Stimulated activated CD8-positive, alpha-beta memory T cell treated with anti-CD3 and anti-CD28 coated beads, Interleukin-15, amount 100 ng/mL, for 24 hours (primary cell): ENCODE results near the gene ENTPD2.
"Not testable (repeated sequence)": the region's sequence is repeated elsewhere in the genome, so short reads cannot be mapped to it uniquely, and the experiment has no call there.

Experiments
- DNase-seq: peaks from one replicate; pipeline ENCODE4 v3.0.0-alpha.2; 2020; ENCODE audit warnings: low read depth

Gene ENTPD2

GRCh38 chr9:137045294-137046087 lies 8.4 kb downstream of the ENTPD2 start:
- no peak for DNase-seq

DNA sequence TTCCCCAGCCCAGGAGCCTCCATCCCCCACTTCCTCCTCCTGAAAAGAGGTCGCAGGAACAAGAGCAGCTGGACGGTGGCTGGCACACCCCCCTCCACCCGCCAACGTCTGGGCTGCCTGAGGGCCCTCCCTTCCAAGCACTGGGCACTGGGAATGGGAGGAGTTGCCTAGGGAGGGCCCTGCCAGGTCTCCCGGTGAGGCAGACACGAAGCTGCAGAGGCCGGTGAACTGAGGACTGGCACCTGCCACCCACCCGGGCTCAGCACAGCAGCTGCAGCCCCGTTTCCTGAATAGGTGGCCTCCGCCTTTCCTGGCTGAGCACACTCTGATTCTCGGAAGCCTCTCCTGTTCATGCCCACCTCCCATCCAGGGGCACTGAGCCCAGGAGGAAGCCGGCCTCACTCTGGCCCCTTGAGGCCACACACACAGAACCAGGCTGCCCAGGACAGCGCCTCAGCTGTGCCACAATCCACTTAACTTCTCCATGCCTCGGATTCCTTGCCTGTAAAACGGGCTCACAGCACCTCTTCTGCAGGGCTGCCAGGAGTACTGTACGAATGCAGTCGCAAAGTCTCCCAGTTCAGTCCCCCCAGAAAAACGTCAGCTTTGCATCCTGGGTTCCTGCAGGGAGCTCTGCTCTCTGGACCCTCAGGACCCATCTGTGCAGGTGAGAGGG lies 9.2 kb downstream of the ENTPD2 start:
- DNase-seq, result no peak

DNA sequence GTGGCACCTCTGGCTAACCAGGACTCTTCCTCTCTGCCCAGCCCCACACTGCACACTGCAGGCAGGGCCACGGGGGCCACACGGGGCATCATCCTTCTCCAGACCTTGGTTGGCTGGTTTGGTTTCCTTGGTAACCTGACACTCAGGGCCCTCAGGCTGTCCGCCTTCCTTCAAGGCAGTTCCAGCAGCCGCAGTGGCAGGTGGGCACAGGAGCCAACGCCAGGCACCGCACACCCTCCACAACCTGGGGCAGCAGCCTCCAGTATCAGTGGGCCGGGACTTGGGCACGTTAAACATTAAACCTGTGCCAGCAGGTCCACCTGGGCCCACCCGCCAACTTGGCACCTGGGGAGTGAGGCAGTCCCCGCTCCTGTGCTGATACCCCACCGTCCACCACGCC lies 9.8 kb downstream of the ENTPD2 start:
- no peak for DNase-seq

DNA sequence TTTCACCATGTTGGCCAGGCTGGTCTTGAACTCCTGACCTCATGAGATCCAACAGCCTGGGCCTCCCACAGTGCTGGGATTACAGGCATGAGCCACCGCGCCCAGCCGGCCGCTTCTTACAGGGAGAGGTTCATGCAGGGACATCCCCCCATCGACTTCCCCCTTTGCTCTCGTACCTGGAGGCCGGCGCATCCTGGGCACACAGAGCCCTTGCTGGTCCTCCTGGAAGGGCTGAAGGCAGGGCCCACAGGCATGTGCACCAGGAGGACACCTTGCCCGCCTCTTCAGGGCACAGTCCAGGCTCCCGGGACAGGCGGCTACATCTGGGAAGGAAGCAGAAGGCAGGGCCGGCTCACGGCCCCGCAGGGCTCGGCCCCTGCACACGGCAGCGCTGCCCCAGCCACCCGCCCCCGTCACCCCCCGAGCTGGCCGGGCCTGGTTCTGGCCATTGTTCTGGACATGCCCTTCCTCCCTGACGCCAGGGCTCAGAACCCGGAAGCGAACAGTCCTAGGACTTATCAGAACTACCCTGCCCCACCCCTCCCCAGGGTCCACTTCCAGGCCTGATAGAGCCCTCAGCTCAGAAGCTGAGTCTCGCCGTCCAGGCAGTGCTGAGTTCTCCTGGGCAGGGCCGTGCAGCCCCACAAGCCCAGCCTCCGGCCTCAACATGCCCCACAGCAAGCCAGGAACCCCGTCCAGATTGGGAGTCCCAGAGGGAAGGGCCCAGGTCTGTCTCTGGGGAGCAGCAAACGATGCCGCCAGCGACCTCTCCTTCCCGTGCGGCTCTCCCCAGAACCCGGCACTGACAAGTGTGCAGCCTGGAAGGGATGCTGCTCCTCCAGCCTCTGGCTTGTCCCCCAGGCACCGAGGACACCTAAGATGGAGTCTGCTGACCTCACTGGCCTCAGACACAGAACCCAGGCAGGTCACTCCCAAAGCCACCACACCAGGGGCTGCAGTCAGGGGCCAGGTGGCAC lies 10.8 kb downstream of the ENTPD2 start:
- DNase-seq, result no peak

DNA sequence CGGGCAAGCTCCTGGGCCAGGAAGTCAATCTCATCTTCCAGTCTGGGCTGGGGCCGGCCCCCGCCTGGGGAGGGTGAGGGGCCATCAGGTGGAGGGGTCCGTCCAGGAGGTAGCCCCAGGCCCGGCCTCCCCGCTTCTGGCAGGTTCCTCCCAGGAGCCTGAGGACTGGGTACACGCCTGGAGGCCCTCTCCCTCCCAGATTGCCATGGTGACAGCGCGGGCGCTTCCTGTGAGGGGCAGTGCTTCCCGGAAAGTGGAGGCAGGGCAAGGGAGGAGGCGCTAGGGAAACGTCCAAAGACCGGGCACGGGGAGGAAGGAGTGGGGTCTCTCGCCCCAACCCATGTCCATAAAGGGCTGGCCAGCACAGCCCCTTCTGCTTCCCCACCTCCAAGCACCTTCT lies 12.7 kb downstream of the ENTPD2 start:
- DNase-seq, result no peak

GRCh38 chr9:137040568-137040967 lies 13.3 kb downstream of the ENTPD2 start:
- no peak for DNase-seq

- DNase-seq, result no peak
Observed at GRCh38 chr9:137039611-137040366, 14.1 kb downstream of the ENTPD2 start.

- no peak for DNase-seq
Observed at GRCh38 chr9:137038916-137039315, 14.9 kb downstream of the ENTPD2 start.

GRCh38 chr9:137037483-137037882 lies 16.4 kb downstream of the ENTPD2 start:
- DNase-seq, result no peak

DNA sequence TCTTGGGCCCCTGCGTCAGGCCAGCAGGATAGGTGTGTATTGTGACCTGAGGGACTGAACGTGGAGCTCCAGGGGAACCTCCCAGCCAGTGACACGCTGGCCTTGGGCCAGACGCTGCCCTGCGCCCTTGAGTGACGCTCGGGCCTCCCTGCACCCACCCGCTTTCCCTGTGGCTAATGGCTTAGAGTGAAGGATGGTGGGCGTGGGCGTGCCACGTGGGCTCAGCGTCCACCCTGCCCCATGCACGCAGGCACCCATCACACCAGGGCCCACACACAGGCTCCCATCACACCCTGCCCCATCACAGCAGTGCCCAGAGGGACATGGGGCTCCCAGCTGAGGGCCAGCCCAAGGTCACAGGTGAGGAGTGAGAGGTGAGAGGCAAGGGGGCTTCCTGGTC lies 16.8 kb downstream of the ENTPD2 start:
- no peak for DNase-seq

DNA sequence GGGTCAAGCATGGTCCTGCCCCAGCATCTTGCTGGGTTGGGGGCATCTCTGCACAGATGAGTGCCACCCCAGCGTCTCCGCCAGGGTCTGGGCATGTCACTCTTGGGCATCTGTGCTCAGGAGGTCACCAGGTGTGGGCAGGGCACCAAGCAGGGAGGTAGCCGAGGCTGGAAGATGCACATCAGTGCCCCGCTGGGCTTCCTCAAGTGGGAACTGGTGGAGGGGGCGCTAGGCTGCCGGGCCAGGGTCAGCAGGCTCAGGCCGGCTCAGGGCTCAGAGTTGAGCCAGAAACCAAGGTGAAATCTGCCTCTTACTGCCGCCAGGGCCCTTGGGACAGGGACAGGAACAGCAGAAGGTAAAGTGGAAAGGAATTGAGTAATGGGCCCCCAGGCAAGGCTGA lies 17.9 kb downstream of the ENTPD2 start:
- no peak for DNase-seq

- no peak for DNase-seq
Observed at GRCh38 chr9:137035507-137035834, 18.4 kb downstream of the ENTPD2 start.

DNA sequence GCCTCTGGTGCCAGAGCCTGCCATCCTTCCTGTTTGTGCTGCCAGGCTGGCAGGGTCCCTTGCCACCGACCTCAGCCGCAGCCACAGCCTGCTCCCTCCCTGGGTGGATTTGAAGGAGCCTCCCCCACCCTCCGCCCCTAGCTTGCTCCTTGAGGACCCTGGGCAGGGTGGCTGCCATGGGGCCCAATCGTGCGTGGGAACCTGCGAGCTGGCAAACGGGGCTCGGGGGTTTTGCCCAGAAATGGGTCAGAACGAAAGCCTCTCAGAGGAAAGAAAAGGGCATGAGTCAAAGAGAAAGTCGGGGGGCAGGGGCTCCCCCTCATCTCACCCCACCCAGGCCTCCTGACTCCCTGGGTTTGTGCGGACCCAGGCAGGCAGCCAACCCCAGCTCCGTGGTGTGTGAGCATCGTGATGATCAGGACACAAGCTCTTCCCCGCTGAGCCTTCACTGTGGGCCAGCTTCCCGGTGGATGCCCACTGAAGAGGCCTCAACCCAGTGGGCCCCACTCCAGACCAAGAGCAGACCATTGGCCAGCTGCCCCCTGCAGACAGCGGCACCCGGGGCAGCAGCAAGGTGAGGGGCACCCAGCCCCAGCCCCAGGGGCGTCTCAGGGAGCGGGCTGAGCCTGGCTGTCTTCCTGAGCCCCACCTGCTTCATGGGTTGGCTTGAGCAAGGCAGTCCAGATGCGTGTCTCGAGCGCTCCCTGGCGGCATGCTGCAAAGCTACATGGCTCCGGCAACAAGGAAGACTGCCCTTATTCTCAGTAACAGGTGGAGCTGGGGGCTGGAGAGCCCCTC lies 19.0 kb downstream of the ENTPD2 start:
- DNase-seq, result peak; percentile 77

DNA sequence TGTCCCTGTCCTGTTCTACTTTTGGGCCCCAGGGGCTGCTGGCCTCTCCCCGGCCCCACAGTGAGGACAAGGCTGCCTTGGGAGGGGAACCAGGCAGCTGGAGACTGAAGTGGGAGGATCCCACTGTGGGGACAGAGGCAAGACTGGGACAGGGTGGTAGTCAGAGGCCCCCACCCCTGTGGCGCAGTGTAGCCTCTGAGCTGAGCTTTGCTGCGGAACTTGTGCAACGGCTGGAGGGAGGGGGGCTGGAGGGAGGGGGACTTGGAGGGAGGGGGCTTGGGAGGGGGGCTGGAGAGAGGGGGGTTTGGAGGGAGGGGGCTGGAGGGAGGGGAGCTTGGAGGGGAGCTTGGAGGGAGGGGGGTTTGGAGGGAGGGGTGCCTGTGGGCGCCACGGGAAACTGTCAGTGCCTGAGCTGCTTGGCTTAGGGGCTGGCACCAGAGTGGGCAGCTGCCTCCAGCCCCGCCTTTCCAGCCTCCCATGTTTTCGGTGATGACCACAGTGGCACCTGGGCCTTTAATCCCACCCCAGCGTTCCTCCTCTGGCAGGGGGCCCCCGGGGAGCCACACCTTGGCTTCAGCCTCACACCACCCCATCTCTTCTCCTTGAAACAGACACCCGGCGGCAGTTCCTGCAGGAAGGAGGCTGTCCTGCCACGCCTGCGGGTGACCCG lies 19.7 kb downstream of the ENTPD2 start:
- DNase-seq, result no peak

GRCh38 chr9:137033481-137033880 lies 20.4 kb downstream of the ENTPD2 start:
- DNase-seq, result not testable (repeated sequence)

- no peak for DNase-seq
Observed at GRCh38 chr9:137032858-137033257, 21.0 kb downstream of the ENTPD2 start.

DNA sequence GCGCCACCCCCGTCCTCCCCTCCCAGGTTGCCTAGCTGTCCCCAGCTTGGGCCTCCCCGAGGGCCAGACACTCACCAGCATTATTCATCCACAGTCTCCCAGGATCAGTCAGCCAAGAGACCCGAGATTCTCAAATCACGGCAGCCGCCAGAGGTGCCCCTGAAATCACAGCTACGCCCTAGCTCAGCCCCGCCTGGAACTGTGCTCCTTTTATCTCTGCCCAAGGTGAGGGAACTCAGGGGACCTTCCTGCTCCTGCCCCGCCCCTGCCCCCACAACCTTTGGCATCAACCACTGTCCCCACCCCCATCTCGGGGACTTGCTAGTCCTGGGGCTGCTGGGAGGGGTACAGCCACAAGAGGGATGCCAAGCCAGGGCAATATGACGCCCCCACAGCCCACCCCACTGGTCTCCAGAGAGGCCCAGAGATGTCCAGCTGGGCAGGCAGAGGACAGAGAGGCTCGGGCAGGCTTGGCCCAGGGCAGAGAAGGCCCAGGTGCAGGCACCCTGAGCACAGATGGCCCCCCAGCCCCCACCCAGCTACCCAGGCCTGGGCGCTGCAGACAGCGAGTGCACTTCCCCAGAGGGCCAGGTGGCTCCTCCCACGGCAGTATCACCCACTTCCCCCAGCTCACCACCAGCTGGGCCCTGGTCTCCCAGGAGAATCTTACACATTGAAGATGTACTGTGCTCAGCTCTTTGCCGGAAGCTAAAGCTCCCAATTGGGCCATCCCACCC lies 21.8 kb downstream of the ENTPD2 start, which contains the start of gene FUT7:
FUT7 (minus strand) TSS at position 185 of the 737 bp plus-strand sequence; CDS start at position 88, 97 bp downstream.
- DNase-seq, result no peak

DNA sequence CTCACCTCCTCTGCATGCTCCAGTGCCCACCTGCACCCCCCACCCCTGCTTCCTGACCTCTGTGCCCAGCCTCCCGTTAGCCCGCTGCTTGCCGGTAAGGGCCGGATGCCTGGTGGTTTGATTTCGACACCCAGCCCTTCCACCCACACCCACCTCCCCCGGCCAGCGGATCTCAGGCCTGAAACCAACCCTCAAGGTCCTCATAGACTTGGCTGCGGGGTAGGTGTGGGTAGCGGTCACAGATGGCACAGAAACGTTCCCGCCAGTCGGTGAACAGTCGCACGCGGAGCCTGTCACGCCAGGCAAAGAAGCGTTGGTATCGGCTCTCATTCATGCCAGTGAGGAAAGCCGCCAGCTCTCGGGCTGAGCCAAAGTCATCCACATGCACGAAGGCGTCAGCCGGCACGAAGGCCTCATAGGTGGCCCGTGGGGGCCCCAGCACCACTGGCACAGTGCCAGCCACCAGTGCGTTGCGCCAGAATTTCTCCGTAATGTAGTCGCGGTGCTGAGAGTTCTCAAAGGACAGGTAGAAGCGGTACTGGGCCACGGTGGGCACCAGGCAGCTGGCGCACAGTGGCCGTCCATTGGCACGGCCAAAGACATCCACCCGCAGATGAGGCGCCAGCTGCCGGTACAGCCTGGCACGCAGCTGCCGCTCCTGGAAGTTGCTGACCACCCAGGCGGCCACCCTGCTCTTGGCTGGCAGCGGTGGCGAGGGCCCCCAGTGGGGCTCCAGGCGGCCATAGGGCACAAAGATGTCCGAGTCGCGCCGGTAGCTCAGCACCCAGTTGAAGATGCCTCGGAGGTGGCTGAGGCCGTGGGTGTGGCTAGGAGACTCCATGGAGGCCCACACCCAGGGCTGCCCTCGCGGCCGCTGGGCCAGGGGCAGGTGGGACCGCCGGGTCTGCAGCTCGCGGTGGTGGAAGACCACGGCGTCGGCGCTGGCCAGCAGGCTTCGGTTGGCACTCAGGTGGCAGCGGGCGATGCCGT lies 23.0 kb downstream of the ENTPD2 start:
- no peak for DNase-seq
